A375 (cell line): Measurements from ENCODE around the gene RBMY1E. TPM values are rescaled to one million over a fixed set of nuclear protein-coding genes. Genes with fewer than 3 reads are reported as not detected.

Experiments
- total RNA-seq: library from RNA; depleted of rRNA; stranded (reverse); fragments of >200 nt; shearing (Covaris generic); gene quantifications from 2 replicates; pipeline ENCODE4 v1.2.3, GENCODE V29; 2014; rRNA removed

Gene RBMY1E
- total RNA-seq = not detected in 2 replicates

GRCh38 chrY:21917932-21918331 lies at the start of gene RBMY1E:
RBMY1E (minus strand) TSS chrY:21918032; CDS start chrY:21916054, 1,978 bp downstream.

GRCh38 chrY:21894426-21894825 lies 23.4 kb downstream of the RBMY1E start, which contains the start of gene RBMY1D:
RBMY1D (minus strand) TSS chrY:21894526; CDS start chrY:21892513, 2,013 bp downstream.

Other genes starting within 250 kb of the RBMY1E start
- gene RBMY1D, start 23.5 kb downstream of the RBMY1E start, total RNA-seq = not detected in 2 replicates